ENCODE data around the gene RAPGEF5. TPM values are rescaled to one million over a fixed set of nuclear protein-coding genes. Genes with fewer than 3 reads are reported as not detected.
A peak's percentile ranks its signal among the peaks of the same experiment; 100 is the strongest.

RAPGEF5 gene
- total RNA-seq, 2 experiments from 2014 or later, result 1.3 to 1.5 TPM

DNA sequence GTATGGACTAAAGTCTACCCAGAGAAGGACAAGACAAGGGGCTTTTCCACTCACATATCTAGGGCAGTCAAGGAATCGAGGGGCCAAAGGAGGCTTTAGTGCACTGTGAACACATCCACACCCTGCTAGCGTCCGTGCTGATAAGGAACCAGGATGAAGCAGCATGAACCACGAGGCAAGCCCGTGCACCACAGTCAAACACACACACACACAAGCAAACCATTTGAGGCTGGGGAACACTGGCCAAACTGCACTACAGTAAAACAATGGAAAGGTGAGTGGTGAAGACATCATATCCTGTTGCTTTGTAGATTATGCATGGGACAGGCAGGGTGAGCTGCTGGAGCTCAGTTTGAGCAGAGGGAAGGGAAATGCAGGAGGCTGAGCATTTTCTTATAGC lies 233.8 kb downstream of the RAPGEF5 start:
- H3K27me3 Mint-ChIP-seq, result peaks cover 7% of the 10 kb centered on the region
- peaks cover 8% of the 10 kb centered on the region for H3K4me1 Mint-ChIP-seq
- POLR2A ChIA-PET, result no interaction called here
- CTCF ChIA-PET, result interaction anchor here (0.5 to 1.0 kb wide), 2 partner anchors 378 to 1167 kb away, joined by 3 to 4 read pairs; no protein-coding TSS in a partner anchor
- H3K9me3 Mint-ChIP-seq (ENCODE audit: low read depth), result no peaks in the 10 kb centered on the region
- H3K27ac Mint-ChIP-seq, result no peak overlapping the region
- ATAC-seq (no peak), DNase-seq (no peak)
- intact Hi-C loops (cut with DNase I, micrococcal nuclease), result no loop called here
- no peaks in the 10 kb centered on the region for H3K36me3 Mint-ChIP-seq (ENCODE audit: low read depth)
- H3K4me3 Mint-ChIP-seq, result no peak overlapping the region

DNA sequence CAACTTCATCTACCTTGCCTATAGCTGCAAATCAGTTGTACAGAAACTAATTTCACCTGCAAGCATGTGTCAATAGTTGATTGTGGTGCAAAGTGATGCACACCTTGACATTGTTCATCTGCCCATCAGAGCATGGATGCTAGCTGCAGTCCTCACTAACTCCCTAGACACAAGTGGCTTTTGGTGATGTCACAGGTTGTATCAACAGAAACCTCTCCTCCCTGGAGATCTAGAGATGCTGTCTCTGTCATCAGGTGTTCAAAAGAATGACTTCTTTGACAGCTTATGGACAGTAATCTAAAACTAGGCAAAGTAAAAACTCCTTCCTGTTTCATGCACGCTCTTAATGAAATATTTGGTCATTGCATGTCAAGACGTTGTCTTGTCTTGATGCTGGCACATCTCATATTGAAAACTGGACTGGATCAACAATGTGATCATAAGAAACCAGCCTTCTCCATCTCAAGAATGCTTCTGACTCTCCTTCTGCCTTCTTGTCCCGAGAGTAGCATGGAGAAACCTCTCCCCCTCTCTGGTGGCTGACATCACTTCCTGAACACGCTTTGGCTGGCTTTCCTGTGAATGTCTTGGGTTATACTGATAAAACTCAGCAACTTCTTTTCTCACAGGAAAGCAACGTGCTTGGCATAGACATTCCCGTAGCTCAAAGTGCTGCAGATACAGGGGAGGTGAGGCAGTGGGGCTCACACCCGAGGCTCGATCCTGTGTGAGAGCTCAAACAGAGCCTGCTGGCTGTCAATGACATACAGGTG lies 235.1 kb downstream of the RAPGEF5 start:
- ATAC-seq, result peak; percentile 57
- Mint-ChIP-seq H3K4me3 (peak overlapping the region; percentile 7), H3K4me1 (peaks cover 8% of the 10 kb centered on the region), H3K27me3 (peaks cover 7% of the 10 kb centered on the region), H3K9me3 (ENCODE audit: low read depth) (no peaks in the 10 kb centered on the region), H3K36me3 (ENCODE audit: low read depth) (no peaks in the 10 kb centered on the region), H3K27ac (no peak overlapping the region)
- peak; percentile 19 for DNase-seq
- intact Hi-C loops (cut with DNase I, micrococcal nuclease), result no loop called here
- ChIA-PET CTCF (interaction anchor here (1.0 kb wide), 1 partner anchor 12 kb away, joined by 5 read pairs; no protein-coding TSS in a partner anchor), POLR2A (no interaction called here)

DNA sequence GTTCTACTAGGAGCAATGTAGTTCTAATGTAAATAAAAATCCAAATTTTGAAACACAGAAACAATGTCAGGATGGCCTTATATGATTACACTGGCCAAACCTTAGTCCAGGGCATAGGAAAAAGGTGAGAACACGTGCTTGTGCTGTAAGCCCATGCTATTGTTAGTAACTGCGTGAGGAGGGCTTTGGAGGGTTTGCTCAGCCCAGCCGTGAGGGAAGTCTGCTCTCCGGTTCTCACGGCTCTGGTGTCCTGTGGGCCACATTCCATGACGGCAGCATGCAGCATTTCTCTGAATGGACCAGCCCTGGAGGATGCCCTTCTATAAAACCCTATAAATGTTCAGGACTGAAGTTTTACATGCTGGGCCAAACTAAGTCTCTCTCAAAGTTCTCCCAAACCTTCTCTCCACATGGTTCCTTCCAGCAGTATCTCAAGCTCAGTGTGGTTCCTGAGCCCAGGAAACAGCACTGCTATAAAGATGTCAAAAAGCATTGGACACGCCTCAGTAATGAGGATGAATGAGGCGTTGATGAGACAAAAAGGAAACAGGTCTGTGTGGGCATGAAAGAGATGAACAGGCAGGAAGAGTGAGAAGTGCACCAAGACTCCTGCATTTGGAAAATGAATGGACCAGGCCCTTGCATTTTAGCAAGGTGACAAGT lies 236.4 kb downstream of the RAPGEF5 start:
- DNase-seq, result no peak
- H3K36me3 Mint-ChIP-seq (ENCODE audit: low read depth), result no peaks in the 10 kb centered on the region
- H3K4me3 Mint-ChIP-seq, result no peak overlapping the region
- no peak for ATAC-seq
- no peaks in the 10 kb centered on the region for H3K9me3 Mint-ChIP-seq (ENCODE audit: low read depth)
- peaks cover 4% of the 10 kb centered on the region for H3K27me3 Mint-ChIP-seq
- CTCF ChIA-PET, result interaction anchor here (0.5 to 0.7 kb wide), 2 partner anchors 18 to 239 kb away, joined by 3 read pairs; no protein-coding TSS in a partner anchor
- POLR2A ChIA-PET, result no interaction called here
- no peak overlapping the region for H3K27ac Mint-ChIP-seq
- intact Hi-C loops (cut with DNase I, micrococcal nuclease), result no loop called here
- peaks cover 8% of the 10 kb centered on the region for H3K4me1 Mint-ChIP-seq

DNA sequence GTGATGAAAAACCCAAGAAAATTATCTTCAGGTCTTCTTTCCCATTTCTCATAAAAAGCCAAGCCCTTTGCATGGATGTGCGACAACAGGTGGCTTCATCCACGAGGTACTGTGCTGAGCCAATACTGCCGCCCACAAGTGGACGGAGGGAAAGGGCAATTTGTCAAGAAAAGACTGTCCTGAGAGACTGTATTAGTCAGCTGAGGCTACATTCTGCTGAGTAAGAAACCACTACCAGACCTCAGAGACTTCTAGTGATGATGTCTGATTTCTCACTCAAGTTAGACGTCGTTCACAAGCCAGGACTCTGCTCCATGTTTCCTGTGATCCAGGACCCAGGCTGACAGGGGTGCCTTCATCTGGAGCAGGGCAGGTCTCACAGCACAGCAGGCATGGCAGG lies 239.7 kb downstream of the RAPGEF5 start:
- Mint-ChIP-seq H3K4me1 (peaks cover 6% of the 10 kb centered on the region), H3K36me3 (ENCODE audit: low read depth) (no peaks in the 10 kb centered on the region), H3K9me3 (ENCODE audit: low read depth) (no peaks in the 10 kb centered on the region), H3K27ac (no peak overlapping the region), H3K4me3 (no peak overlapping the region), H3K27me3 (no peaks in the 10 kb centered on the region)
- DNase-seq, result no peak
- peak; percentile 26 for ATAC-seq
- intact Hi-C loops (cut with DNase I, micrococcal nuclease), result loop anchor here (10.0 kb wide), 1 partner anchor 178 kb away; no protein-coding TSS in a partner anchor
- CTCF ChIA-PET, result interaction anchor here (0.6 to 2.0 kb wide), 2 partner anchors 14 to 337 kb away, joined by 3 to 6 read pairs; no protein-coding TSS in a partner anchor
- POLR2A ChIA-PET, result no interaction called here

DNA sequence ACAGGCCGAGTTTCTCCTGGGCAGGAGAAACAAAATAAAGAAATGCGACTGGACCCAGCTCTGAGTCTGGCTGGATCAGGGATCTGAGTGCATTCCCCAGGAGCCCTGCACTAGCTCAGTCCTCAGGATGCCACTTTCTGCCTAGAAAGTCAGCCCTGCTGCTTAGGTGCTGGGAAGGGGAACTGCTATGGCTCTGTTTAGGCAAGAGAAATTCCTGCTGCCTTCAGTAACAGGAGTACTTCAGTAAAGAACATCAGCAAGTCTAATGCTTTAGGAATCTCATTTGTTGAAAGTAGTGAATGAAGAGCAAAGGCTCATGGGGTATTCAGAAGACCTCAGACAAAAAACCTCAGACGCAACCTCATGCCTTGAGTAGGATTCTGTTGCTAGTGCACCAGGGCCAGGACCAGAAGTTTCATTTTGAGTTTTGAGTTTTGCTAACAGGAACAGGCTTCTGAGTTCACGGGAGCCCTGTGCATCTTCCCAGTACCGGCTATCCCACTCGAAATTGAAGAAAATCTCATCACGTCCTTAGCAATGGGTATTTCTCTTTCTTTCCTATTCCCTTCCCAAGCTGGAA lies 240.4 kb downstream of the RAPGEF5 start:
- no peaks in the 10 kb centered on the region for H3K36me3 Mint-ChIP-seq (ENCODE audit: low read depth)
- intact Hi-C loops (cut with DNase I, micrococcal nuclease), result loop anchor here (10.0 kb wide), 1 partner anchor 178 kb away; no protein-coding TSS in a partner anchor
- no peaks in the 10 kb centered on the region for H3K4me1 Mint-ChIP-seq
- ChIA-PET CTCF (interaction anchor here (0.6 to 2.0 kb wide), 2 partner anchors 13 to 338 kb away, joined by 3 to 6 read pairs; no protein-coding TSS in a partner anchor), POLR2A (no interaction called here)
- ATAC-seq, result no peak
- H3K9me3 Mint-ChIP-seq (ENCODE audit: low read depth), result no peaks in the 10 kb centered on the region
- no peak overlapping the region for H3K27ac Mint-ChIP-seq
- no peak for DNase-seq
- H3K4me3 Mint-ChIP-seq, result no peak overlapping the region
- H3K27me3 Mint-ChIP-seq, result no peaks in the 10 kb centered on the region

DNA sequence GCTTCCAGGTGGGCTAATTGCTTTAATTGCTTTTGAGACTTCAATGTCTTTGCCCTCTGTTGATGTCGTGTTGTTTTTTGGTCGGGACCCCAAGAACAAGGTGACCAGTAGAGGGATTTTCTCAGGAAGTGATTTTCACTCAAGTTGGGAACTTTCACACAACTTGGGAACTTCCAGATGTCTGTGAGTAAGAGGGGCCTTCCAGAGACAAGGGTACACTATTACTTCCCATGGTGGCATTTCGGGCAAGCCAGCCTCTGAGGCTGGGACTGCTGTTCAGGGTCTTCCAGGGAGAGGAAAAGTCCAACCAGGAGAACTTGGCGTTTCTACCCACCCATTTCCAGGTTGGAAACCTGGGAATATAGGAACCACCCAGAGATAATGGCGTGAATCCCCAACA lies 241.3 kb downstream of the RAPGEF5 start:
- Mint-ChIP-seq H3K9me3 (ENCODE audit: low read depth) (no peaks in the 10 kb centered on the region), H3K4me3 (no peak overlapping the region), H3K27ac (no peak overlapping the region), H3K4me1 (no peaks in the 10 kb centered on the region), H3K27me3 (no peaks in the 10 kb centered on the region), H3K36me3 (ENCODE audit: low read depth) (no peaks in the 10 kb centered on the region)
- DNase-seq (no peak), ATAC-seq (no peak)
- CTCF ChIA-PET, result interaction anchor here (2.0 kb wide), 1 partner anchor 12 kb away, joined by 6 read pairs; no protein-coding TSS in a partner anchor
- intact Hi-C loops (cut with DNase I, micrococcal nuclease), result loop anchor here (10.0 kb wide), 1 partner anchor 179 kb away; no protein-coding TSS in a partner anchor
- POLR2A ChIA-PET, result no interaction called here

DNA sequence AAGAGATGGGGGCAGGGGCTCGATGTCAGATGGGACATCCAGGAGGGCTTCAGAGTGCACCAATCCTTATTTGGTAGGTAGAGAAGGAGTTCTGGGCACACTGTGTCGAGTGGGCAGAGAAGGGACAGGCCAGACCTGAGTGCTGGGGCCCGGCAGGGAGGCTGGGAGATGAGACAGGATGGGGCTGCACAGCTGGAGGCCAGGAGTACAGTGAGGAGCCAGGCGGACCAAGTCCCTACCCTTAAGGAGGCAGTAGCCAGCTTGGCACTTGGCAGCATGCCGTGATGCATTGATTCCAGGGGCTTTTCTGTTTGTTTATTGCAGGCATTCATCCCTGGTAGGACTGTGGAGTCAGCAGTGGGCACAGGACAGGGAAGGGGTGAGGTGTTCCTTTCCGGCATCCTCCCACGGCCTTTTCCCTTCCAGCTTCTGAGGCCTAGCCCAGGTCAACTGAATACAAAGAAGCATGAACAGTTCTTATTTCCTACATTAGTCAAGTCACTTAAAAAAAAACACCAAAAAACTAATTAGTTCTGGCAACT lies 242.4 kb downstream of the RAPGEF5 start:
- Mint-ChIP-seq H3K4me1 (no peaks in the 10 kb centered on the region), H3K4me3 (no peak overlapping the region), H3K9me3 (ENCODE audit: low read depth) (no peaks in the 10 kb centered on the region), H3K27me3 (peaks cover under 1% of the 10 kb centered on the region), H3K36me3 (ENCODE audit: low read depth) (no peaks in the 10 kb centered on the region), H3K27ac (no peak overlapping the region)
- DNase-seq, result no peak
- ChIA-PET CTCF (interaction anchor here (1.9 kb wide), 1 partner anchor 11 kb away, joined by 6 read pairs; no protein-coding TSS in a partner anchor), POLR2A (no interaction called here)
- intact Hi-C loops (cut with DNase I, micrococcal nuclease), result loop anchor here (10.0 kb wide), 1 partner anchor 180 kb away; no protein-coding TSS in a partner anchor
- ATAC-seq, result no peak

DNA sequence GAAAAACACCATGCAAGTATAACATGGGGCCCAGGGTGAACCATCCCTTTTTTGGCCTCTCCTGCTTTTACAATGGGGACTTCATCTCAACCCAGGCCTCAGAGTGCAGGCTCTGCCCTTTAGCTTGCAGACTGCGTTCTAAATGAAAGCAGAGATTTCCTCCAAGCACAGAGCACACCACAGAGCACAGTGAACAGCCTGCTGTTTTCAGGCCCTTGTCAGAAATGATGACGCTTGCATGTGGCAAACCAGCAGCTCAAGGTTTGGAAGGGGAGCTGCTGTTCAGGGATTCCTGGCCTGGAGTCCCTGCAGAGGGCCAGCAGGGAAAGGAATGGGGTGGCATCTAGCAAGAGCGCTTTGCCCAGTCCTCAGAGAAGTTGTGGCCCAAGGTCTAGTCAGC lies 243.9 kb downstream of the RAPGEF5 start:
- intact Hi-C loops (cut with DNase I, micrococcal nuclease), result loop anchor here (10.0 kb wide), 1 partner anchor 182 kb away; no protein-coding TSS in a partner anchor
- Mint-ChIP-seq H3K36me3 (ENCODE audit: low read depth) (no peaks in the 10 kb centered on the region), H3K4me3 (no peak overlapping the region), H3K27ac (no peak overlapping the region), H3K9me3 (ENCODE audit: low read depth) (no peaks in the 10 kb centered on the region), H3K27me3 (peaks cover 3% of the 10 kb centered on the region), H3K4me1 (no peaks in the 10 kb centered on the region)
- ChIA-PET CTCF (interaction anchor here (1.9 kb wide), 1 partner anchor 10 kb away, joined by 6 read pairs; no protein-coding TSS in a partner anchor), POLR2A (no interaction called here)
- no peak for DNase-seq
- no peak for ATAC-seq

DNA sequence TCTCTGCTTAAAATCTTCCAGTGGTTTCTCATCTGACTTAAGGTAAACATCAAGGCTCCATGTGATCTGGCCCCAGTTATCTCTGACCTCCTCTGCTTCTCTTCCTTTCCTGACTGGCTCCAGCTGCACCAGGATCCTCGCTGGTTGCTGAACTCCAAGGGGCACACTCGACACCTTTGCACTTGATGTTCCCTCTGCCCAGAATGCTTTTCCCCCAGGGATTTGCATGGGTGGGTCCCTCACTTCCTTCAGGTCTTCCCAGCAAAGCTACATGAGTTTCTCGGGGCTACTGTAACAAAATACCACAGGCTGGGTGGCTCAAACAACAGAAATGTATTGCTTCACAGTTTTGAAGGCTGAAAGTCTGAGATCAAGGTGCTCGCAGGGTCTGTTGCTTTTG lies 245.3 kb downstream of the RAPGEF5 start:
- ATAC-seq, result no peak
- H3K4me1 Mint-ChIP-seq, result no peaks in the 10 kb centered on the region
- peaks cover 3% of the 10 kb centered on the region for H3K27me3 Mint-ChIP-seq
- H3K9me3 Mint-ChIP-seq (ENCODE audit: low read depth), result no peaks in the 10 kb centered on the region
- H3K27ac Mint-ChIP-seq, result no peak overlapping the region
- H3K36me3 Mint-ChIP-seq (ENCODE audit: low read depth), result no peaks in the 10 kb centered on the region
- POLR2A ChIA-PET, result no interaction called here
- CTCF ChIA-PET, result interaction anchor here (0.7 to 3.1 kb wide), 14 partner anchors 23 to 389 kb away, joined by 3 to 36 read pairs (median 4); partner anchors contain the start of gene STEAP1B
- no peak overlapping the region for H3K4me3 Mint-ChIP-seq
- intact Hi-C loops (cut with DNase I, micrococcal nuclease), result loop anchor here (10.0 kb wide), 1 partner anchor 183 kb away; no protein-coding TSS in a partner anchor
- no peak for DNase-seq

DNA sequence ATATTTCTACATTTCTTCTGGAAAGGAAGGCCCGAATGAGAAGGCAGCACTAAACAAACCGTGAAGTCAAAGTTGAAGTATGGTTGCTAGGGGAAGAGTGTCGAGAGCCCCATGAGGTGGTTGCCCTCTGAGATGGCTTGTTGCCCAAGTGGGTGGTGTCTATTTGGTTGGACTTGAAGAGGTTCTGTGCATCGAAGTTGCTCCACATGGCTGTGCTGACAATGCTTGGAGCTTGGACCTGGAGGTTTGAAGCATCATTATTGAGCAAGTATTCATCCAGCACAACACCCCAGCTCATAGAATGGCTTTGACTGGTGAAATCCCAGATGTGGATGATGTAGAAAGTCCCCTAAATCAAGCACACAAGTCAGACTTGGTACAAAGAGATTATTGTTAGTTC lies 246.1 kb downstream of the RAPGEF5 start:
- no peak for ATAC-seq
- no peak for DNase-seq
- Mint-ChIP-seq H3K4me3 (no peak overlapping the region), H3K36me3 (ENCODE audit: low read depth) (no peaks in the 10 kb centered on the region), H3K27me3 (peaks cover 3% of the 10 kb centered on the region), H3K4me1 (no peaks in the 10 kb centered on the region), H3K9me3 (ENCODE audit: low read depth) (no peaks in the 10 kb centered on the region), H3K27ac (no peak overlapping the region)
- ChIA-PET CTCF (interaction anchor here (0.7 to 3.1 kb wide), 23 partner anchors 19 to 707 kb away, joined by 3 to 36 read pairs (median 4); partner anchors contain the start of gene STEAP1B), POLR2A (no interaction called here)
- intact Hi-C loops (cut with DNase I, micrococcal nuclease), result loop anchor here (1.0 to 10.0 kb wide), 3 partner anchors 184 to 389 kb away; partner anchors contain the start of gene STEAP1B (in 2 of the 2)

All from activated CD4-positive, alpha-beta T cell treated with anti-CD3 and anti-CD28 coated beads for 36 hours (primary cell).